ENCODE results near the gene DENND6B. TPM values are rescaled to one million over a fixed set of nuclear protein-coding genes. Genes with fewer than 3 reads are reported as not detected.

DENND6B gene
- total RNA-seq, 1 experiment from 2014 or later: 0.47 TPM

GRCh38 chr22:50315289-50316113, 11.3 kb downstream of the DENND6B start:
- Histone ChIP-seq H3K9me3 (replicated peaks) (no peaks in the 10 kb centered on the region), H3K27ac (no peak overlapping the region), H3K4me3 (no peak overlapping the region), H3K36me3 (no peaks in the 10 kb centered on the region), H3K4me1 (replicated peaks) (no peaks in the 10 kb centered on the region), H3K27me3 (replicated peaks) (no peaks in the 10 kb centered on the region)
- no peak for DNase-seq (ENCODE audit: low read depth in 1 of 2, low spot score in 2 of 2)

GRCh38 chr22:50314455-50315288, 12.1 kb downstream of the DENND6B start:
- Histone ChIP-seq H3K36me3 (no peaks in the 10 kb centered on the region), H3K4me3 (no peak overlapping the region), H3K4me1 (replicated peaks) (no peaks in the 10 kb centered on the region), H3K27me3 (replicated peaks) (no peaks in the 10 kb centered on the region), H3K27ac (no peak overlapping the region), H3K9me3 (replicated peaks) (no peaks in the 10 kb centered on the region)
- DNase-seq (ENCODE audit: low read depth in 1 of 2, low spot score in 2 of 2): no peak

GRCh38 chr22:50314081-50314454, 12.7 kb downstream of the DENND6B start:
- no peaks in the 10 kb centered on the region for H3K9me3 ChIP-seq (replicated peaks)
- no peak overlapping the region for H3K27ac ChIP-seq
- H3K27me3 ChIP-seq (replicated peaks): no peaks in the 10 kb centered on the region
- no peaks in the 10 kb centered on the region for H3K4me1 ChIP-seq (replicated peaks)
- H3K36me3 ChIP-seq: no peaks in the 10 kb centered on the region
- no peak for DNase-seq (ENCODE audit: low read depth in 1 of 2, low spot score in 2 of 2)
- H3K4me3 ChIP-seq: no peak overlapping the region

GRCh38 chr22:50313600-50313999, 13.2 kb downstream of the DENND6B start:
- no peak overlapping the region for H3K27ac ChIP-seq
- no peaks in the 10 kb centered on the region for H3K9me3 ChIP-seq (replicated peaks)
- no peak overlapping the region for H3K4me3 ChIP-seq
- DNase-seq (ENCODE audit: low read depth in 1 of 2, low spot score in 2 of 2): no peak
- no peaks in the 10 kb centered on the region for H3K27me3 ChIP-seq (replicated peaks)
- no peaks in the 10 kb centered on the region for H3K4me1 ChIP-seq (replicated peaks)
- no peaks in the 10 kb centered on the region for H3K36me3 ChIP-seq

GRCh38 chr22:50313021-50313420, 13.8 kb downstream of the DENND6B start:
- Histone ChIP-seq H3K27me3 (replicated peaks) (no peaks in the 10 kb centered on the region), H3K9me3 (replicated peaks) (no peaks in the 10 kb centered on the region), H3K27ac (no peak overlapping the region), H3K4me1 (replicated peaks) (peaks cover 3% of the 10 kb centered on the region), H3K36me3 (no peaks in the 10 kb centered on the region), H3K4me3 (no peak overlapping the region)
- DNase-seq (ENCODE audit: low read depth in 1 of 2, low spot score in 2 of 2): no peak

GRCh38 chr22:50312371-50312770, 14.4 kb downstream of the DENND6B start:
- H3K27ac ChIP-seq: no peak overlapping the region
- H3K9me3 ChIP-seq (replicated peaks): no peaks in the 10 kb centered on the region
- H3K4me1 ChIP-seq (replicated peaks): peaks cover 5% of the 10 kb centered on the region
- no peak overlapping the region for H3K4me3 ChIP-seq
- no peak for DNase-seq (ENCODE audit: low read depth in 1 of 2, low spot score in 2 of 2)
- H3K27me3 ChIP-seq (replicated peaks): no peaks in the 10 kb centered on the region
- H3K36me3 ChIP-seq: peaks cover under 1% of the 10 kb centered on the region; the same call in 1 of the 2 replicates

- Histone ChIP-seq H3K4me3 (no peak overlapping the region), H3K9me3 (replicated peaks) (no peaks in the 10 kb centered on the region), H3K4me1 (replicated peaks) (peaks cover 7% of the 10 kb centered on the region), H3K27ac (no peak overlapping the region), H3K36me3 (peaks cover 6% of the 10 kb centered on the region), H3K27me3 (replicated peaks) (no peaks in the 10 kb centered on the region)
- DNase-seq (ENCODE audit: low read depth in 1 of 2, low spot score in 2 of 2): no peak
Observed at GRCh38 chr22:50311606-50312351, 15.0 kb downstream of the DENND6B start.

- Histone ChIP-seq H3K4me1 (replicated peaks) (peaks cover 12% of the 10 kb centered on the region), H3K27ac (no peak overlapping the region), H3K36me3 (peaks cover 8% of the 10 kb centered on the region), H3K4me3 (no peak overlapping the region), H3K9me3 (replicated peaks) (no peaks in the 10 kb centered on the region), H3K27me3 (replicated peaks) (no peaks in the 10 kb centered on the region)
- DNase-seq (ENCODE audit: low read depth in 1 of 2, low spot score in 2 of 2): no peak
Observed at GRCh38 chr22:50310949-50311444, 15.8 kb downstream of the DENND6B start.

- Histone ChIP-seq H3K9me3 (replicated peaks) (no peaks in the 10 kb centered on the region), H3K27me3 (replicated peaks) (no peaks in the 10 kb centered on the region), H3K4me3 (no peak overlapping the region), H3K4me1 (replicated peaks) (peaks cover 21% of the 10 kb centered on the region), H3K27ac (no peak overlapping the region), H3K36me3 (peaks cover 11% of the 10 kb centered on the region)
- DNase-seq (ENCODE audit: low read depth in 1 of 2, low spot score in 2 of 2): no peak
Observed at GRCh38 chr22:50310031-50310722, 16.6 kb downstream of the DENND6B start.

GRCh38 chr22:50309601-50309991, 17.2 kb downstream of the DENND6B start:
- Histone ChIP-seq H3K4me1 (replicated peaks) (peaks cover 26% of the 10 kb centered on the region), H3K27me3 (replicated peaks) (no peaks in the 10 kb centered on the region), H3K9me3 (replicated peaks) (no peaks in the 10 kb centered on the region), H3K4me3 (no peak overlapping the region), H3K36me3 (peaks cover 16% of the 10 kb centered on the region), H3K27ac (no peak overlapping the region)
- DNase-seq (ENCODE audit: low read depth in 1 of 2, low spot score in 2 of 2): no peak

- H3K27ac ChIP-seq: no peak overlapping the region
Observed at GRCh38 chr22:50308986-50309600, 17.7 kb downstream of the DENND6B start.

GRCh38 chr22:50308597-50308935, 18.2 kb downstream of the DENND6B start:
- H3K4me3 ChIP-seq: no peak overlapping the region
- no peaks in the 10 kb centered on the region for H3K27me3 ChIP-seq (replicated peaks)
- H3K9me3 ChIP-seq (replicated peaks): no peaks in the 10 kb centered on the region
- H3K36me3 ChIP-seq: peaks cover 23% of the 10 kb centered on the region
- DNase-seq (ENCODE audit: low read depth in 1 of 2, low spot score in 2 of 2): no peak
- peaks cover 31% of the 10 kb centered on the region for H3K4me1 ChIP-seq (replicated peaks)
- no peak overlapping the region for H3K27ac ChIP-seq

More at GRCh38 chr22:50308986-50309600, 17.7 kb downstream of the DENND6B start:
- DNase-seq (ENCODE audit: low read depth in 1 of 2, low spot score in 2 of 2): no peak
- H3K9me3 ChIP-seq (replicated peaks): no peaks in the 10 kb centered on the region
- peaks cover 18% of the 10 kb centered on the region for H3K36me3 ChIP-seq
- H3K4me1 ChIP-seq (replicated peaks): peaks cover 29% of the 10 kb centered on the region
- H3K27me3 ChIP-seq (replicated peaks): no peaks in the 10 kb centered on the region
- H3K4me3 ChIP-seq: no peak overlapping the region
